ENCODE results near the gene PNRC2.

Gene PNRC2

GRCh38 chr1:24009406-24009805, 49.8 kb downstream of the PNRC2 start (continued):
- no peak for TF ChIP-seq ZNF48 (tag by site-specific recombination; IDR thresholded peaks at IDR 0.05)
- TF ChIP-seq ZNF530 (tag by site-specific recombination; IDR thresholded peaks at IDR 0.05; ENCODE audit: low read depth) = no peak
- TF ChIP-seq ZNF280C (tag by site-specific recombination; IDR thresholded peaks at IDR 0.05) = no peak
- no peak for TF ChIP-seq ZSCAN30 (tag by site-specific recombination; IDR thresholded peaks at IDR 0.05)
- no peak for TF ChIP-seq ZNF221 (tag by site-specific recombination; IDR thresholded peaks at IDR 0.05; ENCODE audit: borderline replicate concordance)
- no peak for TF ChIP-seq OSR2 (tag by site-specific recombination; IDR thresholded peaks at IDR 0.05)
- peak; percentile 80 for TF ChIP-seq ZNF629 (tag by site-specific recombination; IDR thresholded peaks at IDR 0.05)
- TF ChIP-seq IKZF3 (tag by site-specific recombination; IDR thresholded peaks at IDR 0.05) = no peak
- TF ChIP-seq, protein P1, sequence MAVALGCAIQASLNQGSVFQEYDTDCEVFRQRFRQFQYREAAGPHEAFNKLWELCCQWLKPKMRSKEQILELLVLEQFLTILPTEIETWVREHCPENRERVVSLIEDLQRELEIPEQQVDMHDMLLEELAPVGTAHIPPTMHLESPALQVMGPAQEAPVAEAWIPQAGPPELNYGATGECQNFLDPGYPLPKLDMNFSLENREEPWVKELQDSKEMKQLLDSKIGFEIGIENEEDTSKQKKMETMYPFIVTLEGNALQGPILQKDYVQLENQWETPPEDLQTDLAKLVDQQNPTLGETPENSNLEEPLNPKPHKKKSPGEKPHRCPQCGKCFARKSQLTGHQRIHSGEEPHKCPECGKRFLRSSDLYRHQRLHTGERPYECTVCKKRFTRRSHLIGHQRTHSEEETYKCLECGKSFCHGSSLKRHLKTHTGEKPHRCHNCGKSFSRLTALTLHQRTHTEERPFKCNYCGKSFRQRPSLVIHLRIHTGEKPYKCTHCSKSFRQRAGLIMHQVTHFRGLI (tag by site-specific recombination; IDR thresholded peaks at IDR 0.05) = no peak
- no peak for TF ChIP-seq PATZ1 (tag by site-specific recombination; IDR thresholded peaks at IDR 0.05)
- no peak for TF ChIP-seq ZNF266 (tag by site-specific recombination; IDR thresholded peaks at IDR 0.05; ENCODE audit: low read depth)
- TF ChIP-seq TRIM28 (IDR thresholded peaks at IDR 0.05; ENCODE audit: borderline replicate concordance, low read length) = no peak
- TF ChIP-seq SP3 (tag by site-specific recombination; IDR thresholded peaks at IDR 0.05) = no peak
- TF ChIP-seq, protein P2, sequence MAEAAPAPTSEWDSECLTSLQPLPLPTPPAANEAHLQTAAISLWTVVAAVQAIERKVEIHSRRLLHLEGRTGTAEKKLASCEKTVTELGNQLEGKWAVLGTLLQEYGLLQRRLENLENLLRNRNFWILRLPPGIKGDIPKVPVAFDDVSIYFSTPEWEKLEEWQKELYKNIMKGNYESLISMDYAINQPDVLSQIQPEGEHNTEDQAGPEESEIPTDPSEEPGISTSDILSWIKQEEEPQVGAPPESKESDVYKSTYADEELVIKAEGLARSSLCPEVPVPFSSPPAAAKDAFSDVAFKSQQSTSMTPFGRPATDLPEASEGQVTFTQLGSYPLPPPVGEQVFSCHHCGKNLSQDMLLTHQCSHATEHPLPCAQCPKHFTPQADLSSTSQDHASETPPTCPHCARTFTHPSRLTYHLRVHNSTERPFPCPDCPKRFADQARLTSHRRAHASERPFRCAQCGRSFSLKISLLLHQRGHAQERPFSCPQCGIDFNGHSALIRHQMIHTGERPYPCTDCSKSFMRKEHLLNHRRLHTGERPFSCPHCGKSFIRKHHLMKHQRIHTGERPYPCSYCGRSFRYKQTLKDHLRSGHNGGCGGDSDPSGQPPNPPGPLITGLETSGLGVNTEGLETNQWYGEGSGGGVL (tag by site-specific recombination; IDR thresholded peaks at IDR 0.05) = peak; percentile 24; the same call in 1 of the 2 replicates
- no peak for TF ChIP-seq ZNF555 (tag by site-specific recombination; conservative IDR thresholded peaks at IDR 0.05)
- no peak for TF ChIP-seq ZBTB48 (tag by site-specific recombination; IDR thresholded peaks at IDR 0.05)
- no peak for TF ChIP-seq ZBTB11 (tag by site-specific recombination; conservative IDR thresholded peaks at IDR 0.05; ENCODE audit: low read depth)
- TF ChIP-seq ZIC2 (tag by site-specific recombination; IDR thresholded peaks at IDR 0.05) = no peak
- TF ChIP-seq ZNF704 (tag by site-specific recombination; IDR thresholded peaks at IDR 0.05) = no peak
- TF ChIP-seq ZNF837 (tag by site-specific recombination; IDR thresholded peaks at IDR 0.05) = no peak
- TF ChIP-seq, protein P3, sequence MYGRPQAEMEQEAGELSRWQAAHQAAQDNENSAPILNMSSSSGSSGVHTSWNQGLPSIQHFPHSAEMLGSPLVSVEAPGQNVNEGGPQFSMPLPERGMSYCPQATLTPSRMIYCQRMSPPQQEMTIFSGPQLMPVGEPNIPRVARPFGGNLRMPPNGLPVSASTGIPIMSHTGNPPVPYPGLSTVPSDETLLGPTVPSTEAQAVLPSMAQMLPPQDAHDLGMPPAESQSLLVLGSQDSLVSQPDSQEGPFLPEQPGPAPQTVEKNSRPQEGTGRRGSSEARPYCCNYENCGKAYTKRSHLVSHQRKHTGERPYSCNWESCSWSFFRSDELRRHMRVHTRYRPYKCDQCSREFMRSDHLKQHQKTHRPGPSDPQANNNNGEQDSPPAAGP (tag by site-specific recombination; IDR thresholded peaks at IDR 0.05) = peak; percentile 29; the same call in 1 of the 2 replicates
- TF ChIP-seq, protein P4, sequence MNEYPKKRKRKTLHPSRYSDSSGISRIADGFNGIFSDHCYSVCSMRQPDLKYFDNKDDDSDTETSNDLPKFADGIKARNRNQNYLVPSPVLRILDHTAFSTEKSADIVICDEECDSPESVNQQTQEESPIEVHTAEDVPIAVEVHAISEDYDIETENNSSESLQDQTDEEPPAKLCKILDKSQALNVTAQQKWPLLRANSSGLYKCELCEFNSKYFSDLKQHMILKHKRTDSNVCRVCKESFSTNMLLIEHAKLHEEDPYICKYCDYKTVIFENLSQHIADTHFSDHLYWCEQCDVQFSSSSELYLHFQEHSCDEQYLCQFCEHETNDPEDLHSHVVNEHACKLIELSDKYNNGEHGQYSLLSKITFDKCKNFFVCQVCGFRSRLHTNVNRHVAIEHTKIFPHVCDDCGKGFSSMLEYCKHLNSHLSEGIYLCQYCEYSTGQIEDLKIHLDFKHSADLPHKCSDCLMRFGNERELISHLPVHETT (tag by site-specific recombination; IDR thresholded peaks at IDR 0.05) = no peak
- TF ChIP-seq TCF7L2 (IDR thresholded peaks at IDR 0.05; ENCODE audit: borderline replicate concordance, low read depth, low read length) = no peak
- no peak for TF ChIP-seq ZNF202 (tag by site-specific recombination; IDR thresholded peaks at IDR 0.05; ENCODE audit: borderline replicate concordance)
- TF ChIP-seq ZNF510 (tag by site-specific recombination; IDR thresholded peaks at IDR 0.05; ENCODE audit: insufficient replicate concordance) = no peak
- TF ChIP-seq ZXDB (tag by site-specific recombination; IDR thresholded peaks at IDR 0.05) = peak; percentile 52; the same call in 1 of the 2 replicates
